Nephron progenitor cell (in vitro differentiated cells): ENCODE data around the gene UBE2O.

Experiments
- DNase-seq: peaks from one replicate; pipeline ENCODE4 v3.0.0; 2021
- H3K27ac Mint-ChIP-seq: 2 replicates; pipeline ENCODE4 v1.8.0; 2021; ENCODE audit warnings: mild to moderate bottlenecking, moderate library complexity, mixed read lengths
- H3K27me3 Mint-ChIP-seq: 2 replicates; pipeline ENCODE4 v1.8.0; 2021; ENCODE audit warnings: mild to moderate bottlenecking, low read depth, mixed read lengths; ENCODE audit not compliant: poor library complexity
- H3K36me3 Mint-ChIP-seq: 2 replicates; pipeline ENCODE4 v1.8.0; 2021; ENCODE audit warnings: low read depth, mixed read lengths
- H3K4me1 Mint-ChIP-seq: 2 replicates; pipeline ENCODE4 v1.8.0; 2021; ENCODE audit warnings: mixed read lengths
- H3K4me3 Mint-ChIP-seq: 2 replicates; pipeline ENCODE4 v1.8.0; 2021; ENCODE audit warnings: mild to moderate bottlenecking, moderate library complexity, mixed read lengths
- H3K9me3 Mint-ChIP-seq: 2 replicates; pipeline ENCODE4 v1.8.0; 2021; ENCODE audit warnings: mild to moderate bottlenecking, moderate library complexity, mixed read lengths
- CTCF ChIP-seq: fragments of 200-600 bp; sonication (generic); IDR thresholded peaks from 2 replicates; pipeline ENCODE4 v1.5.0; 2021; ENCODE audit warnings: antibody characterized with exemption

UBE2O gene

GRCh38 chr17:76379646-76380376 is 73.1 kb downstream of the UBE2O start:
- Mint-ChIP-seq H3K27me3 (peaks cover 46% of the 10 kb centered on the region), H3K36me3 (peaks cover 5% of the 10 kb centered on the region), H3K4me1 (peaks cover 40% of the 10 kb centered on the region), H3K4me3 (peak overlapping the region; percentile 49), H3K27ac (no peak overlapping the region), H3K9me3 (peaks cover 8% of the 10 kb centered on the region)
- no peak for DNase-seq
- TF ChIP-seq CTCF: no peak

DNA sequence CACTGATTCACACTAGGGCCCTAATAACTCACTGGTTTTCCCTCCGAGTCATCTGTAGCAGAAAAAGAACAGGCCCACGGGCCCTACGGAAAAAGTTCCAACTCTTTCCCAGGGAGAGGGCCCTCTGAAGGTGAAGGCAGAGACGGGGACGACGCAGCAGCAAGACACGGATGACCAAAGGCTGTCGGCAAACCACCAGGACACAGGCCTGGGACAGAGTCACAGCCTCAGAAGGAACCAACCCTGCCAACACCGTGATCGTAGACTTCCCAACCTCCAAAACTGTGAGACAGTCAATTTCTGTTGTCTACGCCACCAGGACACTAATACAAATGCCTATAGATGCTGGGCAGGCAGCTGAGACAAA is 73.7 kb downstream of the UBE2O start:
- Mint-ChIP-seq H3K36me3 (peaks cover 5% of the 10 kb centered on the region), H3K4me3 (no peak overlapping the region), H3K4me1 (peaks cover 42% of the 10 kb centered on the region), H3K27ac (no peak overlapping the region), H3K9me3 (peaks cover 8% of the 10 kb centered on the region), H3K27me3 (peaks cover 46% of the 10 kb centered on the region)
- no peak for DNase-seq
- TF ChIP-seq CTCF: no peak

GRCh38 chr17:76378548-76379274 is 74.2 kb downstream of the UBE2O start:
- TF ChIP-seq CTCF: no peak
- Mint-ChIP-seq H3K4me3 (no peak overlapping the region), H3K27me3 (peaks cover 44% of the 10 kb centered on the region), H3K4me1 (peaks cover 47% of the 10 kb centered on the region), H3K27ac (peak overlapping the region; percentile 45), H3K9me3 (peaks cover 8% of the 10 kb centered on the region), H3K36me3 (peaks cover 5% of the 10 kb centered on the region)
- DNase-seq: no peak

DNA sequence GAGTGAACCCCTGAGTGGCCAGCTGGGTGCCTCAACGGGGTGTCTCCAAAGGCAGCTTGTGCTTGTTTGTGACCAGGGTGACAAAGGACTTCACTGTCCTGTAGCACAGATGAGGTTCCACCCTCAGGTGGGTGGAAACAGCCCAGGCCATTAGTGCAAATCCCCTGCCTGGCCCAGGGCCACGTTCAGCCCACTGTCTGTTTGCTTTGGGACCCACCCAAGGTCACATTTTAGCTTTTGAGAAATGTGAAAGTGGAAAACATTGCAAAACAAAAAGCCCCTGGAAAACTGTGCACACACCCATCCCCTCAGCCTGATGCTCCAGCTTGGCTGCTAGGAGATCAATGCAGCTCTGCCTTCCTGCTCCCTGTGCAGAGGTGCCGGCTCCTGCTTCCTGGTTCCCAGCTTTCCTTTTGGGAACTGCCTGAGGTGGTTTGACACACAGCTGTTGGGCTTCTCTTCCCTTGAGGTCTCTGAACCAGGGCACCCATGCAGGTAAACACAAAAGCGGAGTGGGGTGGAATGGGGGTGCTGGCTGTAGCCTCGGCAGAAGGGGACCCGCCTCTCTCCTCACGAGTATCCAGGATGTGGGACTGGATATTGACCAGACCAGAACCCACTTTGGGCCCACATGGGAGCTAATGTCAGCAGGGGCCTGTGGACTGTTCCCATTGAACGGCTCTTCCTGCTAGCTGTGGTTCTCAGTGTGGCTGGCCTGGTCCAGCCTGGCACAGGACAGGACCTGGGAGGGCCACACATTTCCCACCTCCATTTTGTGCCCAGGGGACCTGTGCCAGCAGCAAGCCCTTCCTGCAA is 76.4 kb downstream of the UBE2O start:
- no peak for TF ChIP-seq CTCF
- peaks cover 8% of the 10 kb centered on the region for H3K9me3 Mint-ChIP-seq
- peaks cover 27% of the 10 kb centered on the region for H3K27me3 Mint-ChIP-seq
- DNase-seq: no peak
- H3K4me3 Mint-ChIP-seq: no peak overlapping the region
- H3K27ac Mint-ChIP-seq: no peak overlapping the region
- H3K36me3 Mint-ChIP-seq: peaks cover 5% of the 10 kb centered on the region
- peaks cover 43% of the 10 kb centered on the region for H3K4me1 Mint-ChIP-seq

GRCh38 chr17:76371656-76372628 is 81.0 kb downstream of the UBE2O start:
- peaks cover 43% of the 10 kb centered on the region for H3K4me1 Mint-ChIP-seq

More at GRCh38 chr17:76371656-76372628, 81.0 kb downstream of the UBE2O start:
- peaks cover 15% of the 10 kb centered on the region for H3K9me3 Mint-ChIP-seq
- H3K27me3 Mint-ChIP-seq: peaks cover 11% of the 10 kb centered on the region
- no peak for TF ChIP-seq CTCF
- H3K36me3 Mint-ChIP-seq: no peaks in the 10 kb centered on the region
- DNase-seq: no peak
- no peak overlapping the region for H3K4me3 Mint-ChIP-seq
- no peak overlapping the region for H3K27ac Mint-ChIP-seq
